ENCODE results near the gene LAMB3.
"Not testable (repeated sequence)": the region's sequence is repeated elsewhere in the genome, so short reads cannot be mapped to it uniquely, and the experiment has no call there.

The LAMB3 gene

DNA sequence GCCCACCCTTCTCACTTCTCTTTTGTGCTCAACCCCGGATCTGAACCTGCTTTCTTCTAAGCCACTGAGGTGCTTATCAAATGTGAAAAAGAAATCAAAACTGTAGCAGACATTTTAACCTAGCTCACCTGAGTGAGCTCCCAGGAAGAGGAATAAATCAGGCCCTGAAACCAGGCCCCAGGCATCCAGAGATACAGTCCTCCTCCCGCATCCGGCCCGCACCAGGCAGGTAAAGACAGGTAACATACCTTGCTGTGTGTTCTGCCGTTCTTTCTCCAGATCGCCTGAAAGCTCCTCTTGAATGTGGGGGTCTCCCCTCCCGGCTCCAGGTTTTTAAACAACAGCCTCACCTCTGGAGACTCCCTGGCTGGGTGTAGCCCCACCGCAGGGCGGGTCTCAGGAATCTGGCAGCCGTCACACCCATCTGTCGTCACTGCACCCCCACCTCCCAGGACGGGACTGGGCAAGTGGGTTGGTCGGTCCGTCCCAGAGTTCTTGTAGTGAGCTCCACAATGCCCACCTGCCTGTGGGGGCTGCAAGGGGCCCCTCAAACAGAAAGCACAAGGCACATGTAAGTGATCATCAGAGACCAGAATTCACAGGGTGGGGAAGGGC, at the start of gene LAMB3:
Gene LAMB3 (minus strand): TSS at position 305 of the 615 bp plus-strand sequence. CDS start 1,481 bp downstream, outside the sequence.
- peak within 1 kb of the TSS; percentile 69 to 82 for H3K9ac ChIP-seq (ENCODE audit: low read depth in 1 of 2, low read length in 2 of 2)
- peaks cover 41 to 73% of the 10 kb centered on the region in 2 donors for H3K4me1 ChIP-seq (ENCODE audit: control insufficient read depth in 2 of 2, insufficient read depth in 2 of 2, low read length in 2 of 2)
- H3K27ac ChIP-seq (ENCODE audit: low read depth in 2 of 2, low read length in 2 of 2) = peak within 1 kb of the TSS; percentile 95 to 96
- H3K36me3 ChIP-seq (ENCODE audit: control insufficient read depth in 2 of 2, insufficient read depth in 2 of 2, low read length in 2 of 2) = peaks cover 0 to 3% of the 10 kb centered on the region in 2 donors
- no peaks in the 10 kb centered on the region for H3K27me3 ChIP-seq (ENCODE audit: control insufficient read depth in 2 of 2, insufficient read depth in 2 of 2, low read length in 2 of 2)
- peak within 1 kb of the TSS; percentile 59 for H3K4me3 ChIP-seq (ENCODE audit: low read length in 2 of 2)
- H3K9me3 ChIP-seq (ENCODE audit: control insufficient read depth in 2 of 2, low read length in 2 of 2) = no peaks in the 10 kb centered on the region

DNA sequence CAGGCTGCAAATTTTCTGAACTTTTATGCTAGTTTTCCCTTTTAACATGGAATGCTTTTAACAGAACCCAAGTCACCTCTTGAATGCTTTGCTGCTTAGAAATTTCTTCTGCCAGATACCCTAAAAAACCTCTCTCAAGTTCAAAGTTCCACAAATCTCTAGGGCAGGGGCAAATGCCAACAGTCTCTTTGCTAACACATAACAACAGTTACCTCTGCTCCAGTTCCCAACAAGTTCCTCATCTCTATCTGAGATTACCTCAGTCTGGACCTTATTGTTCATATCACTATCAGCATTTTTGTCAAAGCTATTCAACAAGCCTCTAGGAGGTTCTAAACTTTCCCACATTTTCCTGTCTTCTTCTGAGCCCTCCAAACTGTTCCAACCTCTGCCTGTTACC, 48.5 kb upstream of the LAMB3 start:
- H3K4me3 ChIP-seq (ENCODE audit: low read length in 2 of 2); H3K36me3 ChIP-seq (ENCODE audit: control insufficient read depth in 2 of 2, insufficient read depth in 2 of 2, low read length in 2 of 2); H3K27ac ChIP-seq (ENCODE audit: low read depth in 2 of 2, low read length in 2 of 2); H3K9me3 ChIP-seq (ENCODE audit: control insufficient read depth in 2 of 2, low read length in 2 of 2); H3K9ac ChIP-seq (ENCODE audit: low read depth in 1 of 2, low read length in 2 of 2); H3K27me3 ChIP-seq (ENCODE audit: control insufficient read depth in 2 of 2, insufficient read depth in 2 of 2, low read length in 2 of 2); H3K4me1 ChIP-seq (ENCODE audit: control insufficient read depth in 2 of 2, insufficient read depth in 2 of 2, low read length in 2 of 2): not testable (repeated sequence)

DNA sequence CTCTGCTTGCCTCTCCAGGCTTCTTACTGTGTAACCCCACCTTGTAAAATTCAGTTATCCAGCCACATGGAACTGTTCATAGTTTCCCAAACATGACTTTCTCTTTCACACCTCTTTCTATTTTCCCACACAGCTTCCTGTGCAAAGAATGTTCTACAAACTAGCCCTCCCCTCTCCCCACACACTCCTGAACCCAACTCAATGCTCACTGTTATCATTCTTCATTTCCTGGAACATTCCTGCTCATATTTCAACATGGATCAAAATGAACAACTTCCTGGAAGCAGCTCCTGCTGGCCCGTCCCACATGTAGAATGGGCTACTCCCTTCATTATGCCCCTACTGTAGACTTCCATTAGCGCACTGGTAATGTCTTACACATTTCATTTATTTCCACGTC, 44.9 kb upstream of the LAMB3 start:
- Histone ChIP-seq H3K27me3 (ENCODE audit: control insufficient read depth in 2 of 2, insufficient read depth in 2 of 2, low read length in 2 of 2) (no peaks in the 10 kb centered on the region), H3K27ac (ENCODE audit: low read depth in 2 of 2, low read length in 2 of 2) (no peak overlapping the region), H3K9me3 (ENCODE audit: control insufficient read depth in 2 of 2, low read length in 2 of 2) (no peaks in the 10 kb centered on the region), H3K4me1 (ENCODE audit: control insufficient read depth in 2 of 2, insufficient read depth in 2 of 2, low read length in 2 of 2) (no peaks in the 10 kb centered on the region), H3K4me3 (ENCODE audit: low read length in 2 of 2) (no peak overlapping the region), H3K36me3 (ENCODE audit: control insufficient read depth in 2 of 2, insufficient read depth in 2 of 2, low read length in 2 of 2) (no peaks in the 10 kb centered on the region), H3K9ac (ENCODE audit: low read depth in 1 of 2, low read length in 2 of 2) (no peak overlapping the region)

DNA sequence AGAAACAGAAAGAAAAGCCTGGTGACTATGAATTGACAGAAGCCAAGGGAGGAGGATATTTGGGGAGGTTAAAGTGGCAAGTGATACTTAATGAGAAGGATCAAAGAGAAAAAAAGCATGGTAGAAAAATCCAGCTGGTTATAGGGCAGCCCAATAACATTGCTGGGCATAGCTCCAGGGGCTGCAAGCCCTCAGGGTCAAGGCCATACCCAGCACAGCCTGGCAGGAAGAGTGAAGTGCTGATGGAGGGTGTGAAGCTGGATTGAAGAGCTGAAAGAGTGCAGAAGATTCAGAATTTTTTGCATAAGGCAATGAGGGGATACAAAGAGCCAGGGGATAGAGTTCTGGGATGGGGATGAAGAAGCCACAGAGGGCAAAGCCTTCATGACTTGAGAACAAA, 44.4 kb upstream of the LAMB3 start:
- no peak overlapping the region for H3K4me3 ChIP-seq (ENCODE audit: low read length in 2 of 2)
- no peaks in the 10 kb centered on the region for H3K27me3 ChIP-seq (ENCODE audit: control insufficient read depth in 2 of 2, insufficient read depth in 2 of 2, low read length in 2 of 2)
- H3K9ac ChIP-seq (ENCODE audit: low read depth in 1 of 2, low read length in 2 of 2) = no peak overlapping the region
- H3K9me3 ChIP-seq (ENCODE audit: control insufficient read depth in 2 of 2, low read length in 2 of 2) = no peaks in the 10 kb centered on the region
- no peaks in the 10 kb centered on the region for H3K4me1 ChIP-seq (ENCODE audit: control insufficient read depth in 2 of 2, insufficient read depth in 2 of 2, low read length in 2 of 2)
- no peaks in the 10 kb centered on the region for H3K36me3 ChIP-seq (ENCODE audit: control insufficient read depth in 2 of 2, insufficient read depth in 2 of 2, low read length in 2 of 2)
- H3K27ac ChIP-seq (ENCODE audit: low read depth in 2 of 2, low read length in 2 of 2) = no peak overlapping the region

DNA sequence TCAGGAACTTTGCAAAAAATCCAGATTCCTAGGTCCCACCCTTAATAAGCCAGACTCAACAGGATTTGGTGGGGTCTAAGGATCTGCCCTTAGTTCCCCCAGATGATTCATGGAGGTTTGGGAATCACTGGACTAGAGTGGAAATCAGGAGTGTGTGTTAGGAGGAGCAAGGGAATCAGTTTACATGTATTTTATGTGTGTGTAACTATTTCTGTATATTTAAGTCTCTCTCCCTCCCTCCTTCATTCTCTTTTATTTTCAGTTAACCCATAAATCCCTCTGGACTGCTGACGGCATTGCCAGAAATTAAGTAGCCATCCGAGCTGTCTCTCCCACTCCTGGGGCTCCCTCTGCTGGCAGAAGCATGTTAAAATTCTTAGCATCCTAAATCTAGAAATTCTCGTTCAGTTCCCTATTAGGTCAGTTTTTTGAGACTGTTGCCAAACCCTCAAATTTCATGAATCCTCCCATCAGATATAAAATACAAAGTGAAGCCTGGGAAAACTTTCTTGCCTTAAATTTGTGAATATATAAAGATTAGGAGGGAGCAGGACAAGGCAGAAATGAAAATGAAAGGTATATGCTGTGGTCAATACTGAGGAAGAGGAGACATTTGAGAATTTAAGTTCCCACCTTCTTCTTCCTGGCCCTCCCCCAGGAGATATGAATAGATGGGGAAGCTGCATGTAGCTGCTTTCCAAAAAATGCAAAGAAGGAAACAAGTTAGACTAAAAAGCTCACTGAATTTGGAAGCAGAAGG, 40.7 kb upstream of the LAMB3 start:
- Histone ChIP-seq H3K27me3 (ENCODE audit: control insufficient read depth in 2 of 2, insufficient read depth in 2 of 2, low read length in 2 of 2) (no peaks in the 10 kb centered on the region), H3K9me3 (ENCODE audit: control insufficient read depth in 2 of 2, low read length in 2 of 2) (no peaks in the 10 kb centered on the region), H3K9ac (ENCODE audit: low read depth in 1 of 2, low read length in 2 of 2) (no peak overlapping the region), H3K27ac (ENCODE audit: low read depth in 2 of 2, low read length in 2 of 2) (no peak overlapping the region), H3K4me1 (ENCODE audit: control insufficient read depth in 2 of 2, insufficient read depth in 2 of 2, low read length in 2 of 2) (no peaks in the 10 kb centered on the region), H3K4me3 (ENCODE audit: low read length in 2 of 2) (no peak overlapping the region), H3K36me3 (ENCODE audit: control insufficient read depth in 2 of 2, insufficient read depth in 2 of 2, low read length in 2 of 2) (no peaks in the 10 kb centered on the region)

DNA sequence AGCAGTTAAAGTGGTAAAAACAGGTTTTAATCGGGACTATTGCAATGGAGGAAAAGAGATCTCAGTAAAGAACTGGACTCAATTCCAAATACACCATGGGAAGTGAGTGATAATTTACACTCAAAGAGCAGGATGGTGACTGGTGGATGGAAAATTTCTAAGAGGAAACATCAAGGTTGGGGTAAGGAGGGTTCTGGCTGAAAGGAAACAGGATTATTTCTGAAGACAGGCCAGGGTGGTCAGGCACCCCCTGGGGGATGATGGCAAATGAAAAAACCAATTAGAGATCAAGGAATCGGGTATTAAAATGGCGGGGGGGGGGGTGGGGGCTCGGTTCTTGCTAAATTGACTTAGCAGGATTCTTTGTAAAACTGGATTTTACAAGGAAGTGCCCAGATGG, 40.1 kb upstream of the LAMB3 start:
- H3K4me3 ChIP-seq (ENCODE audit: low read length in 2 of 2) = no peak overlapping the region
- no peak overlapping the region for H3K9ac ChIP-seq (ENCODE audit: low read depth in 1 of 2, low read length in 2 of 2)
- no peak overlapping the region for H3K27ac ChIP-seq (ENCODE audit: low read depth in 2 of 2, low read length in 2 of 2)
- H3K9me3 ChIP-seq (ENCODE audit: control insufficient read depth in 2 of 2, low read length in 2 of 2) = no peaks in the 10 kb centered on the region
- H3K4me1 ChIP-seq (ENCODE audit: control insufficient read depth in 2 of 2, insufficient read depth in 2 of 2, low read length in 2 of 2) = no peaks in the 10 kb centered on the region
- no peaks in the 10 kb centered on the region for H3K27me3 ChIP-seq (ENCODE audit: control insufficient read depth in 2 of 2, insufficient read depth in 2 of 2, low read length in 2 of 2)
- H3K36me3 ChIP-seq (ENCODE audit: control insufficient read depth in 2 of 2, insufficient read depth in 2 of 2, low read length in 2 of 2) = no peaks in the 10 kb centered on the region

DNA sequence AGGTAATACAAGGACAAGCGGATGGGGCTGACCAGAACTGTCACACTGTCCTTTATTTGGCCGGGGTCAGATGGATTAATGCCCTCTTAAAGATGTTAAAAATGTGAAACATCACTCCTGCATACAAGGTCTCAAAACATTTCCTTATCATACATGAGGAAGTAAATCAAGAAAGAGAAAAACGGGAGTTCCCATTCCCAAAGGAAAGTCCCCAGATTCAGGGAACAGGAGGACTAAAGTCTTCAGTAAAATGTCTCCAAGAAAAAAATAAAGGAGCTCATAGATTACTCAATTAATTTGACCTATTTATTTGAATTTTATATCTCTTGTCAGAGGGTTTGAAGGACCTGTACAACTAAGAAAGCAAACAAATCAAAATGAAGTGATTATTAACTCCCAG, 39.0 kb upstream of the LAMB3 start:
- Histone ChIP-seq H3K27ac (ENCODE audit: low read depth in 2 of 2, low read length in 2 of 2) (no peak overlapping the region), H3K4me1 (ENCODE audit: control insufficient read depth in 2 of 2, insufficient read depth in 2 of 2, low read length in 2 of 2) (no peaks in the 10 kb centered on the region), H3K9me3 (ENCODE audit: control insufficient read depth in 2 of 2, low read length in 2 of 2) (no peaks in the 10 kb centered on the region), H3K27me3 (ENCODE audit: control insufficient read depth in 2 of 2, insufficient read depth in 2 of 2, low read length in 2 of 2) (no peaks in the 10 kb centered on the region), H3K4me3 (ENCODE audit: low read length in 2 of 2) (no peak overlapping the region), H3K9ac (ENCODE audit: low read depth in 1 of 2, low read length in 2 of 2) (no peak overlapping the region), H3K36me3 (ENCODE audit: control insufficient read depth in 2 of 2, insufficient read depth in 2 of 2, low read length in 2 of 2) (no peaks in the 10 kb centered on the region)

DNA sequence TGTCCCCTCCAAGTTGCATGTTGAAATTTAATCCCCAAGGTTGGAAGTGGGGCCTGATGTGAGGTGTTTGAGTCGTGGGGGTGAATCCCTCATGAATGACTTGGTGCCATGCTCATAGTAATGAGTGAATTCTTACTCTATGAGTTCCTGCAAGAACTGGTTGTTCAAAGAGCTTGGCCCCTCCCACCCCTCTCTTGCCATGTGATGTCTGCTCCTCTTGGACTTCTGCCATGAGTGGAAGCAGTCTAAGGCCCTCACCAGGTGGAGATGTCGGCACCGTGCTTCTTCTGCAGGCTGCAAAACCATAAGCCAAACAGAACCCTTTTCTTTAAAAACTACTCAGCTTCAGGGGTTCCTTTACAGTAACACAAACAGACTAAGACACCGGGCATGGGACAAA, 37.3 kb upstream of the LAMB3 start:
- no peaks in the 10 kb centered on the region for H3K9me3 ChIP-seq (ENCODE audit: control insufficient read depth in 2 of 2, low read length in 2 of 2)
- no peaks in the 10 kb centered on the region for H3K27me3 ChIP-seq (ENCODE audit: control insufficient read depth in 2 of 2, insufficient read depth in 2 of 2, low read length in 2 of 2)
- H3K4me1 ChIP-seq (ENCODE audit: control insufficient read depth in 2 of 2, insufficient read depth in 2 of 2, low read length in 2 of 2) = no peaks in the 10 kb centered on the region
- no peak overlapping the region for H3K9ac ChIP-seq (ENCODE audit: low read depth in 1 of 2, low read length in 2 of 2)
- H3K27ac ChIP-seq (ENCODE audit: low read depth in 2 of 2, low read length in 2 of 2) = no peak overlapping the region
- no peak overlapping the region for H3K4me3 ChIP-seq (ENCODE audit: low read length in 2 of 2)
- no peaks in the 10 kb centered on the region for H3K36me3 ChIP-seq (ENCODE audit: control insufficient read depth in 2 of 2, insufficient read depth in 2 of 2, low read length in 2 of 2)

DNA sequence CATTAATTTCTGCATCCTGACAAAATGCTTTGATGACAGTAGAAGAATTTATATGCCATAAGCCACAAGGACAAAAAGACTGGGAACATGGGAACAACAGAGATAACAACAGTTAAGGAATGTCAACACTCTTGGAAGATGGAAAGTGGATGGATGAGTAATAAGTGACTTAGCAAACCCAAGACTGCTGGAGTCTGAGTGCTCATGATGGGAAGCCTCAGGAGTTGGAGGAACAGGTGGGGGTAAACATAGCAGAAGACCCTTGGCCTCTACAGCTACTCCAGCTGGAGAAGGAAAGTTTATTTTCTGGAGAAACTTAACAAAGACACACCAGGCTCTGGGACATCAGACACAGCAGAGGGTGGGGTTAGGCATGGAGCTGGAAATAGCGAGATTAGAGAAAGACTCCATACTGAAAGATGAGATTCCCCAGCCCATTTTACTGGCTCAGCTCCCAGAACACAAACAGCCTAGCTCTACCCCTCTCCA, 36.6 kb upstream of the LAMB3 start:
- Histone ChIP-seq H3K9ac (ENCODE audit: low read depth in 1 of 2, low read length in 2 of 2) (no peak overlapping the region), H3K27ac (ENCODE audit: low read depth in 2 of 2, low read length in 2 of 2) (no peak overlapping the region), H3K36me3 (ENCODE audit: control insufficient read depth in 2 of 2, insufficient read depth in 2 of 2, low read length in 2 of 2) (no peaks in the 10 kb centered on the region), H3K4me1 (ENCODE audit: control insufficient read depth in 2 of 2, insufficient read depth in 2 of 2, low read length in 2 of 2) (no peaks in the 10 kb centered on the region), H3K9me3 (ENCODE audit: control insufficient read depth in 2 of 2, low read length in 2 of 2) (no peaks in the 10 kb centered on the region), H3K4me3 (ENCODE audit: low read length in 2 of 2) (no peak overlapping the region), H3K27me3 (ENCODE audit: control insufficient read depth in 2 of 2, insufficient read depth in 2 of 2, low read length in 2 of 2) (no peaks in the 10 kb centered on the region)

DNA sequence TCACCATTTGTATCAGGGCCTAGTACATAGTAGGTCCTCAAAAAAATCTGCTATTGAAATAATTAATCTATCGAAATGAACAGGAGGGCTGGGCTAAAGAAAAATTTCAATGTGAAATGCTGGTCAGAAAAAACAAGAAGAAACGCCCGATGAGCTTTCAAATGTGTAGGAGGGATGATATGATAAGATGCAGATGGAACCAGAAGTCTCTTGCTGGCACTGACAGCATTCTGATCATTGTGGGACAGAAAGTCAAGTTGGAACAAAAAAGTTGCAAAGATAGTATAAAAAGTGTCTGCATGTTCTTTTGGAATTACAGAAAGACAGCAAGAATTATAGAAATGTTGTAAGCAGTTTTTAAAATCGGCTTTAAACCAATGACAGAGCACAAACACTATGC, 34.1 kb upstream of the LAMB3 start:
- H3K9me3 ChIP-seq (ENCODE audit: control insufficient read depth in 2 of 2, low read length in 2 of 2) = no peaks in the 10 kb centered on the region
- peaks cover 0 to 3% of the 10 kb centered on the region in 2 donors for H3K27me3 ChIP-seq (ENCODE audit: control insufficient read depth in 2 of 2, insufficient read depth in 2 of 2, low read length in 2 of 2)
- H3K9ac ChIP-seq (ENCODE audit: low read depth in 1 of 2, low read length in 2 of 2) = no peak overlapping the region
- no peak overlapping the region for H3K4me3 ChIP-seq (ENCODE audit: low read length in 2 of 2)
- no peaks in the 10 kb centered on the region for H3K4me1 ChIP-seq (ENCODE audit: control insufficient read depth in 2 of 2, insufficient read depth in 2 of 2, low read length in 2 of 2)
- no peaks in the 10 kb centered on the region for H3K36me3 ChIP-seq (ENCODE audit: control insufficient read depth in 2 of 2, insufficient read depth in 2 of 2, low read length in 2 of 2)
- H3K27ac ChIP-seq (ENCODE audit: low read depth in 2 of 2, low read length in 2 of 2) = no peak overlapping the region

Data from mucosa of rectum (tissue), 2 donors.